Stomach (tissue), 9 donors: ENCODE results near the gene ROBO2. TPM values are rescaled to one million over a fixed set of nuclear protein-coding genes. Genes with fewer than 3 reads are reported as not detected.

ENCODE experiments used
- DNase-seq, 2 donors: peaks; one replicate each; pipeline versions ENCODE4 v3.0.0 to v3.0.0-alpha.2; 2013 to 2019
- H3K27ac ChIP-seq, 5 donors: fragments of 200-600 bp in 4 of 5; sonication (generic) in 4 of 5; one replicate each; pipeline ENCODE4 v1.5.1; 2013 to 2019; ENCODE audit warnings: mild to moderate bottlenecking in 1 of 5, moderate library complexity in 1 of 5
- H3K27me3 ChIP-seq, 3 donors: fragments of 200-600 bp; sonication (generic); one replicate each; pipeline ENCODE4 v1.5.1; 2017 to 2019; ENCODE audit warnings: mixed run types in 1 of 3
- H3K36me3 ChIP-seq, 4 donors: fragments of 200-600 bp; sonication (generic); 1 replicate in 3 of 4; 2 replicates in 1 of 4; pipeline ENCODE4 v1.5.1; 2016 to 2019
- H3K4me1 ChIP-seq, 4 donors: fragments of 200-600 bp; sonication (generic); one replicate each; pipeline ENCODE4 v1.5.1; 2016 to 2019
- H3K4me3 ChIP-seq, 4 donors: fragments of 200-600 bp; sonication (generic) in 3 of 4; one replicate each; pipeline ENCODE4 v1.5.1; 2016 to 2019; ENCODE audit warnings: mild to moderate bottlenecking in 1 of 4
- H3K9me3 ChIP-seq, 4 donors: fragments of 200-600 bp; sonication (generic); one replicate each; pipeline ENCODE4 v1.5.1; 2016 to 2019
- CTCF ChIP-seq, 7 experiments: fragments of 450-650 bp in 4 of 7; fragments of 200-600 bp in 3 of 7; sonication (generic) in 3 of 7; IDR thresholded peaks; one replicate each; pipeline ENCODE4 v1.5.1; 2016 to 2019; ENCODE audit warnings: antibody characterized with exemption in 7 of 7, control low read depth in 2 of 7, mild to moderate bottlenecking in 1 of 7
- EP300 ChIP-seq: sonication (generic); formaldehyde crosslinking; IDR thresholded peaks from one replicate; pipeline ENCODE4 v1.6.1; 2017; ENCODE audit warnings: antibody characterized with exemption
- POLR2A ChIP-seq, 4 donors: fragments of 450-650 bp; IDR thresholded peaks; one replicate each; pipeline ENCODE4 v1.6.1; 2016; ENCODE audit warnings: antibody characterized with exemption in 4 of 4, control low read depth in 2 of 4, mild to moderate bottlenecking in 1 of 4, moderate library complexity in 1 of 4
- POLR2AphosphoS5 ChIP-seq, 3 donors: sonication (generic); formaldehyde crosslinking; IDR thresholded peaks; one replicate each; pipeline ENCODE4 v1.6.1; 2016; ENCODE audit warnings: antibody characterized with exemption in 3 of 3
- WGBS, 5 donors: extraction: QIAGEN DNeasy Blood & Tissue Kit in 3 of 5; methylation state at CpG; one replicate each; pipeline versions ENCODE4 v1.1.5 to v1.1.7; 2013 to 2018; 5-methylcytosine and 5-hydroxymethylcytosine counted together
- intact Hi-C: fragments of 100-400 bp; cut with DNase I; formaldehyde crosslinking; loops from one replicate; pipeline ENCODE4 v1.15.1; 2023; ENCODE audit warnings: low total_unique reads
- polyA plus RNA-seq, 3 donors: library from polyadenylated mRNA; stranded (reverse); fragments of 200-250 nt; gene quantifications; one replicate each; pipeline ENCODE4 v1.2.3, GENCODE V29; 2013
- total RNA-seq, 5 donors: library from RNA; depleted of rRNA; stranded (reverse); fragments of >200 nt; gene quantifications; one replicate each; pipeline versions ENCODE4 v1.1.0 to v1.2.3, GENCODE V29; 2014 to 2016
- donor health status: healthy with polysubstance abuse.
- donor health status: Bipolar disorder and iron deficiency.
- donor health status: healthy.

The ROBO2 gene
- total and polyA plus RNA-seq, 8 donors: 0.25 to 11.4 (median 0.45) TPM; not detected in 2

GRCh38 chr3:77599948-77600347, 560.0 kb downstream of the ROBO2 start:
- no peaks in the 10 kb centered on the region for H3K36me3 ChIP-seq
- DNase-seq: no peak
- no peaks in the 10 kb centered on the region for H3K4me1 ChIP-seq
- H3K9me3 ChIP-seq: no peaks in the 10 kb centered on the region
- intact Hi-C loops: no loop called here
- no peak overlapping the region for H3K4me3 ChIP-seq
- H3K27ac ChIP-seq: no peak overlapping the region
- TF ChIP-seq POLR2AphosphoS5 (IDR thresholded peaks at IDR 0.05) (no peak), EP300 (no peak), CTCF (IDR thresholded peaks at IDR 0.05) (no peak), POLR2A (IDR thresholded peaks at IDR 0.05) (no peak)
- no peaks in the 10 kb centered on the region for H3K27me3 ChIP-seq
- WGBS, 5 donors: 61 to 91% (median 87%) methylated on average over 1 of the region's 1 CpG

GRCh38 chr3:77601823-77602415, 562.0 kb downstream of the ROBO2 start:
- Histone ChIP-seq H3K27me3 (no peaks in the 10 kb centered on the region), H3K9me3 (no peaks in the 10 kb centered on the region), H3K4me1 (no peaks in the 10 kb centered on the region), H3K27ac (no peak overlapping the region), H3K4me3 (no peak overlapping the region), H3K36me3 (no peaks in the 10 kb centered on the region)
- intact Hi-C loops: no loop called here
- TF ChIP-seq POLR2AphosphoS5 (IDR thresholded peaks at IDR 0.05): no peak
- TF ChIP-seq EP300: no peak
- no peak for TF ChIP-seq CTCF (IDR thresholded peaks at IDR 0.05)
- 91 to 92% (median 92%) methylated on average over 9 of the region's 9 CpGs for WGBS, 5 donors
- no peak for DNase-seq

GRCh38 chr3:77602722-77603121, 562.8 kb downstream of the ROBO2 start:
- Histone ChIP-seq H3K4me1 (no peaks in the 10 kb centered on the region), H3K27me3 (no peaks in the 10 kb centered on the region), H3K4me3 (no peak overlapping the region), H3K27ac (no peak overlapping the region), H3K36me3 (no peaks in the 10 kb centered on the region), H3K9me3 (no peaks in the 10 kb centered on the region)
- intact Hi-C loops: no loop called here
- no peak for DNase-seq
- TF ChIP-seq POLR2A (IDR thresholded peaks at IDR 0.05): no peak
- no peak for TF ChIP-seq EP300
- TF ChIP-seq POLR2AphosphoS5 (IDR thresholded peaks at IDR 0.05): no peak
- no peak for TF ChIP-seq CTCF (IDR thresholded peaks at IDR 0.05)
- WGBS, 5 donors: 82 to 95% (median 88%) methylated on average over 3 of the region's 3 CpGs

GRCh38 chr3:77605308-77605707, 565.4 kb downstream of the ROBO2 start:
- H3K27ac ChIP-seq: no peak overlapping the region
- intact Hi-C loops: no loop called here
- no peak for DNase-seq
- H3K4me1 ChIP-seq: no peaks in the 10 kb centered on the region
- H3K36me3 ChIP-seq: no peaks in the 10 kb centered on the region
- no peaks in the 10 kb centered on the region for H3K9me3 ChIP-seq
- no peak overlapping the region for H3K4me3 ChIP-seq
- TF ChIP-seq EP300: no peak
- H3K27me3 ChIP-seq: no peaks in the 10 kb centered on the region
- 71 to 79% (median 74%) methylated on average over 2 of the region's 2 CpGs for WGBS, 5 donors

- H3K9me3 ChIP-seq: no peaks in the 10 kb centered on the region
- DNase-seq: no peak
- intact Hi-C loops: no loop called here
- H3K27me3 ChIP-seq: no peaks in the 10 kb centered on the region
- no peaks in the 10 kb centered on the region for H3K36me3 ChIP-seq
- H3K4me3 ChIP-seq: no peak overlapping the region
- no peak overlapping the region for H3K27ac ChIP-seq
- no peak for TF ChIP-seq CTCF (IDR thresholded peaks at IDR 0.05)
- H3K4me1 ChIP-seq: no peaks in the 10 kb centered on the region
- 42 to 61% (median 49%) methylated on average over 1 of the region's 1 CpG for WGBS, 5 donors
Observed at GRCh38 chr3:77605865-77606264, 566.0 kb downstream of the ROBO2 start.
